Hepatocyte (in vitro differentiated cells): ENCODE data around the gene KRTAP17-1. TPM values are rescaled to one million over a fixed set of nuclear protein-coding genes. Genes with fewer than 3 reads are reported as not detected.
A peak's percentile ranks its signal among the peaks of the same experiment; 100 is the strongest.

Source experiments
- DNase-seq: peaks from one replicate; pipeline ENCODE4 v3.0.0-alpha.2; 2016; ENCODE audit warnings: low spot score
- H2AFZ ChIP-seq: fragments of 200-600 bp; sonication (generic); 2 replicates; pipeline ENCODE4 v1.6.0; 2016; ENCODE audit warnings: antibody characterized with exemption, mild to moderate bottlenecking
- H3K27ac ChIP-seq: fragments of 200-600 bp; sonication (generic); 2 replicates; pipeline ENCODE4 v1.5.1; 2016; ENCODE audit warnings: mild to moderate bottlenecking
- H3K27me3 ChIP-seq: fragments of 200-600 bp; sonication (generic); 2 replicates; pipeline ENCODE4 v1.6.1; 2016
- H3K36me3 ChIP-seq: fragments of 200-600 bp; sonication (generic); replicated peaks from 2 replicates; pipeline ENCODE4 v1.5.1; 2016; ENCODE audit warnings: low read depth; ENCODE audit not compliant: insufficient read depth
- H3K4me1 ChIP-seq: fragments of 200-600 bp; sonication (generic); 2 replicates; pipeline ENCODE4 v1.5.1; 2016; ENCODE audit warnings: mild to moderate bottlenecking, moderate library complexity; ENCODE audit not compliant: insufficient read depth
- H3K4me2 ChIP-seq: fragments of 200-600 bp; sonication (generic); 2 replicates; pipeline ENCODE4 v1.6.0; 2016
- H3K4me3 ChIP-seq: fragments of 200-600 bp; sonication (generic); 2 replicates; pipeline ENCODE4 v1.5.1; 2016; ENCODE audit warnings: mild to moderate bottlenecking
- H3K79me2 ChIP-seq: fragments of 200-600 bp; sonication (generic); 2 replicates; pipeline ENCODE4 v1.6.0; 2017; ENCODE audit warnings: mild to moderate bottlenecking
- H3K9me2 ChIP-seq: fragments of 200-600 bp; sonication (generic); replicated peaks from 2 replicates; pipeline ENCODE4 v1.6.0; 2017; ENCODE audit warnings: mild to moderate bottlenecking; ENCODE audit not compliant: insufficient read depth
- H3K9me3 ChIP-seq: fragments of 200-600 bp; sonication (generic); 2 replicates; pipeline ENCODE4 v1.5.1; 2016; ENCODE audit warnings: low read depth, mild to moderate bottlenecking
- H4K20me1 ChIP-seq: fragments of 200-600 bp; sonication (generic); 2 replicates; pipeline ENCODE4 v1.6.0; 2016; ENCODE audit warnings: mild to moderate bottlenecking; ENCODE audit not compliant: insufficient read depth, poor library complexity, severe bottlenecking
- CTCF ChIP-seq: fragments of 200-600 bp; sonication (generic); IDR thresholded peaks from 2 replicates; pipeline ENCODE4 v1.5.1; 2016; ENCODE audit warnings: antibody characterized with exemption, mild to moderate bottlenecking; ENCODE audit not compliant: poor library complexity
- EZH2 ChIP-seq: fragments of 200-600 bp; sonication (generic); IDR thresholded peaks from 2 replicates; pipeline ENCODE4 v1.6.1; 2016; ENCODE audit warnings: antibody characterized with exemption, mild to moderate bottlenecking, borderline replicate concordance
- EZH2phosphoT487 ChIP-seq: fragments of 200-600 bp; sonication (generic); IDR thresholded peaks from one replicate; pipeline ENCODE4 v1.6.1; 2018; ENCODE audit warnings: antibody characterized with exemption, mild to moderate bottlenecking, low read depth, moderate library complexity; ENCODE audit not compliant: unreplicated experiment, severe bottlenecking
- WGBS: methylation state at CpG from one replicate; pipeline ENCODE4 v1.1.6; 2016; ENCODE audit warnings: low lambda C conversion rate; ENCODE audit errors: missing lambda C conversion rate; 5-methylcytosine and 5-hydroxymethylcytosine counted together
- polyA plus RNA-seq: library from polyadenylated mRNA; unstranded; fragments of >200 nt; fragmentation: Nextera tagmentation; extraction: Ambion mirVana; gene quantifications from 2 replicates; pipeline ENCODE4 v1.2.1, GENCODE V29; 2016
- total RNA-seq: library from RNA; depleted of rRNA; stranded (reverse); fragments of >200 nt; gene quantifications from 2 replicates; pipeline ENCODE4 v1.2.3, GENCODE V29; 2014

The KRTAP17-1 gene
- total and polyA plus RNA-seq, 2 experiments from 2014 or later: 0.33 TPM; not detected in 1

DNA sequence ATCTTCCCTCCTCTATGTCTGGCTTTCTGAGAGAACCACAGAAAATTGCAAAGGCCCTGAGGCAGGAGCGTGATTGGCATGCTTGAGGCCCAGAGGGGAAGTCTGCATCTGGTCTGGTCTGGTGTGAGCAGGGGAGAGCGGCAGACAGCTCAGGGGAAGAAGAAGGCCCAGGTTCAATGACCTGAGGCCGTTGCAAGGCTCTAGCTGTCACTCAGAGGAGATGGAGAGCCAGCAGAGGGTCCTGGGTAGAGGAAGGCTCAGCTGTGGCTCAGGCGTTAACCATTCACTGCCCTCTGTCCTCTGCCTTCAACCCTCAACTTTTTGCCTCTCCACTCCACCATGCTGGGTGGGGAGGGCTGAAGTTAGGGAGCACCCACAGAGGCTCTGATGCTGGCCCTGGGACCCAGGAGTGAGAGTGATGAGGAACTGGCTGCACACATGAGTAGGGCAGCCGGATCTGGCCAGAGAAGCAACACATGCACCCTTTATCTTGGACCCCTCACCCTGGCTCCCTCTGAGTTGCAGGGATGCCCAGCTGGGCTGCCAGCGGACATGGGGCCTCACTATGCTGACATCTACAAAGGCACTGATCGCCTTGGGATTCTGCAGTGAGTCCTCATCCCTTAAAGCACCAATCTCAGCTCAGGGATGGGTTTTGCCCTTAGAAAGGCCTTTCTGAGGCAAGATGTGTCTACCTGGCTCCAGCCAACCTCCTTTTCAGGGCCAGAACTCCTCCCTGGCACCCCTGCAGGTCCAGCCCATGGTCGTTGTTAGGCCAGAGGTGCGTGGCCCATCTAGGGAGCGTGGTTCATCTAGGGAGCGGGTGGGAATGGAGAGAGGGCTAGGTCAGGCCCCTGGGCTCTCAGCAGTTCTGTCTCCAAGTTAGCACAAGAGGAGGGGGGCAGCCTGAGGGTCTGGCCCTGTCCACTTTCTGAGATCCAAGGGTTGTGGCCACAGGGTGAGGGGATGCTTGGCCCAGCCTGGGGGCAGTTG is 7.7 kb upstream of the KRTAP17-1 start:
- no peaks in the 10 kb centered on the region for H3K27me3 ChIP-seq
- no peak overlapping the region for H3K4me3 ChIP-seq
- no peak overlapping the region for H3K27ac ChIP-seq
- no peak overlapping the region for H3K4me2 ChIP-seq
- H4K20me1 ChIP-seq: no peaks in the 10 kb centered on the region
- H2AFZ ChIP-seq: no peak overlapping the region
- no peaks in the 10 kb centered on the region for H3K9me2 ChIP-seq
- DNase-seq: no peak
- H3K36me3 ChIP-seq: no peaks in the 10 kb centered on the region
- H3K79me2 ChIP-seq: no peaks in the 10 kb centered on the region
- H3K9me3 ChIP-seq: peaks cover 5% of the 10 kb centered on the region
- 94% methylated on average over 11 of the region's 11 CpGs for WGBS
- no peaks in the 10 kb centered on the region for H3K4me1 ChIP-seq
- TF ChIP-seq CTCF (no peak), EZH2phosphoT487 (no peak), EZH2 (no peak)

DNA sequence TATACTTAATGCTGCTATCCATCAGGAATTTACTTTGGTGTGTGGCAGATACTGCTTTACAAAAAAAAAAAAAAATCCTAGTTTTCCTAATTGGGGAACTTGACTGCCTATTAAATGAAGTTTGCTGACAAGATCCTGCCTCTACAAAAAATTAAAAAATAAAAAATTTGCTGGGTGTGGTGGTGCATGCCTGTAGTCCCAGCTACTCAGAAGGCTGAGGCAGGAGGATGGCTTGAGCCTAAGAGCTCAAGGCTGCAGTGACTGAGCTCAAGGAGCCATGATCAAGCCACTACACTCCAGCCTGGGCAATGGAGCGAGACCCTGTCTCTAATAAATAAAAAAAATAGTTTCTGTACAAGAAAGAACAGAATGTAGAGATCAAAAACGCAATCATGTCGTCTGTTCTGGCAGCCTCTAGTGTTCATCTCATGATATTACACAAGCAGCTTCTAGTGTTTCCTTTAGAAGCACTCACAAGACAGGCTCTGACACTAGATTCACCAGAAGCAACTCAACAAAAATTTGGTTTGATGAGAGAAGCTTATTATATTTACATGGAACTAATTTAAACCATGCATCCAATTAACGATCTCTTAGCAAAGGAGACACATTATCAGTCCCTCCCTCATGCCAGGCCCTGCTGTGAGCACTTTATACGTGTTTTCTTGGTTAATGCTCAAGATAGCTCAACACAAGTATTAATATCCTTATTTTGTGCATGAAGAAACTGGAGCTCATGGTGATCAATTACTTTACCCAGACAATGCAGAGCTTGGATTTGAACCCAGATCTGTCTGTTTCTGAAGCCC is 6.8 kb upstream of the KRTAP17-1 start:
- no peak overlapping the region for H3K4me3 ChIP-seq
- no peaks in the 10 kb centered on the region for H3K4me1 ChIP-seq
- DNase-seq: peak; percentile 68
- 42% methylated on average over 5 of the region's 5 CpGs for WGBS
- no peaks in the 10 kb centered on the region for H3K9me2 ChIP-seq
- H3K4me2 ChIP-seq: no peak overlapping the region
- no peaks in the 10 kb centered on the region for H4K20me1 ChIP-seq
- peak; percentile 77 for TF ChIP-seq CTCF
- no peak for TF ChIP-seq EZH2
- H3K27me3 ChIP-seq: no peaks in the 10 kb centered on the region
- no peaks in the 10 kb centered on the region for H3K79me2 ChIP-seq
- H3K9me3 ChIP-seq: peaks cover 5% of the 10 kb centered on the region
- no peak overlapping the region for H3K27ac ChIP-seq
- no peaks in the 10 kb centered on the region for H3K36me3 ChIP-seq
- H2AFZ ChIP-seq: no peak overlapping the region

DNA sequence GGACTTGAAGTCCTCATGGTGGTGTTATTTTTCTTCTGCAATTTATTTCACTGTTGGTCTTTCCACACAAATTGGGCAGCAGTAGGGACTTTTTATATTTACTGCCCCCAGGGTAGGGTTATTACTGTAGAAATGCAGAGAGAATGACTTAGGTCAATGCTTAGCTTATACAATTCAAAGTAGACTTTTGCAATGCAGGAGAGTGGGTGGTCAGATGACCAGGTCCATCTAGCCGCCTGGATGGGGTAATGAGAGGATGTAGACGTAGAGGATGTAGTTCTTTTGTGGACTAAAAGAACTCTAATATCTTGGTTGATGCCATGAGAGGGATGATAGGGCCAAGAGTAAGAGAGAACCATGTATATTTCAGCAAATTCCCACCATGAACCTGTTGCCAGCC is 2.7 kb upstream of the KRTAP17-1 start:
- Histone ChIP-seq H4K20me1 (no peaks in the 10 kb centered on the region), H3K4me2 (no peak overlapping the region), H3K4me3 (no peak overlapping the region), H3K36me3 (no peaks in the 10 kb centered on the region), H2AFZ (no peak overlapping the region), H3K4me1 (no peaks in the 10 kb centered on the region), H3K9me2 (no peaks in the 10 kb centered on the region), H3K27me3 (peaks cover 6% of the 10 kb centered on the region), H3K9me3 (peaks cover 5% of the 10 kb centered on the region), H3K27ac (no peak overlapping the region), H3K79me2 (no peaks in the 10 kb centered on the region)
- no peak for DNase-seq
- WGBS: 97% methylated on average over 2 of the region's 2 CpGs
- TF ChIP-seq EZH2 (no peak), EZH2phosphoT487 (no peak), CTCF (no peak)
